ENCODE results near the gene PSME3IP1.

The PSME3IP1 gene

GRCh38 chr16:57165483-57165882 is 20.4 kb downstream of the PSME3IP1 start:
- in situ Hi-C loops (cut with HindIII; ENCODE audit: low sequenced_read_pairs), result loop anchor here (10.0 kb wide), 1 partner anchor 91 kb away; no protein-coding TSS in a partner anchor
- no peak for TF ChIP-seq CTCF (IDR thresholded peaks at IDR 0.05; ENCODE audit: low read depth, low read length, missing control alignments)
- no peak for DNase-seq (ENCODE audit: low read depth)
- no peak overlapping the region for H3K4me3 ChIP-seq (ENCODE audit: low read depth, low read length)

- in situ Hi-C loops (cut with HindIII; ENCODE audit: low sequenced_read_pairs), result loop anchor here (10.0 kb wide), 1 partner anchor 89 kb away; no protein-coding TSS in a partner anchor
- no peak for TF ChIP-seq CTCF (IDR thresholded peaks at IDR 0.05; ENCODE audit: low read depth, low read length, missing control alignments)
- H3K4me3 ChIP-seq (ENCODE audit: low read depth, low read length), result no peak overlapping the region
- no peak for DNase-seq (ENCODE audit: low read depth)
Observed at GRCh38 chr16:57163842-57164241, 22.0 kb downstream of the PSME3IP1 start.

GRCh38 chr16:57159447-57159846 is 26.4 kb downstream of the PSME3IP1 start:
- in situ Hi-C loops (cut with HindIII; ENCODE audit: low sequenced_read_pairs), result no loop called here
- no peak overlapping the region for H3K4me3 ChIP-seq (ENCODE audit: low read depth, low read length)
- TF ChIP-seq CTCF (IDR thresholded peaks at IDR 0.05; ENCODE audit: low read depth, low read length, missing control alignments), result no peak
- DNase-seq (ENCODE audit: low read depth), result no peak

- no peak for TF ChIP-seq CTCF (IDR thresholded peaks at IDR 0.05; ENCODE audit: low read depth, low read length, missing control alignments)
- in situ Hi-C loops (cut with HindIII; ENCODE audit: low sequenced_read_pairs), result no loop called here
- H3K4me3 ChIP-seq (ENCODE audit: low read depth, low read length), result no peak overlapping the region
- DNase-seq (ENCODE audit: low read depth), result no peak
Observed at GRCh38 chr16:57157533-57157932, 28.3 kb downstream of the PSME3IP1 start.

- in situ Hi-C loops (cut with HindIII; ENCODE audit: low sequenced_read_pairs), result no loop called here
- no peak for DNase-seq (ENCODE audit: low read depth)
- TF ChIP-seq CTCF (IDR thresholded peaks at IDR 0.05; ENCODE audit: low read depth, low read length, missing control alignments), result no peak
- H3K4me3 ChIP-seq (ENCODE audit: low read depth, low read length), result no peak overlapping the region
Observed at GRCh38 chr16:57156351-57156703, 29.5 kb downstream of the PSME3IP1 start.

GRCh38 chr16:57155702-57156350 is 30.0 kb downstream of the PSME3IP1 start:
- in situ Hi-C loops (cut with HindIII; ENCODE audit: low sequenced_read_pairs), result no loop called here
- TF ChIP-seq CTCF (IDR thresholded peaks at IDR 0.05; ENCODE audit: low read depth, low read length, missing control alignments), result no peak
- no peak for DNase-seq (ENCODE audit: low read depth)
- H3K4me3 ChIP-seq (ENCODE audit: low read depth, low read length), result no peak overlapping the region

Measured in astrocyte of the cerebellum (primary cell).